HG03039 (cell line): Measurements from ENCODE around the gene CHFR.
"Not testable (repeated sequence)": the region's sequence is repeated elsewhere in the genome, so short reads cannot be mapped to it uniquely, and the experiment has no call there.

Source experiments
- ATAC-seq: cut with Tn5 transposase; IDR thresholded peaks from one replicate; pipeline ENCODE4 v1.9.1; 2021; ENCODE audit warnings: mild to moderate bottlenecking, moderate library complexity; ENCODE audit not compliant: unreplicated experiment

CHFR gene

GRCh38 chr12:132887513-132888351 lies at the start of gene CHFR:
Gene CHFR, minus strand, starts transcription at chr12:132887605. Its CDS starts 277 bp downstream, at chr12:132887328.
- peak; percentile 96 for ATAC-seq

GRCh38 chr12:132936921-132937320 lies 49.5 kb upstream of the CHFR start:
- ATAC-seq, result not testable (repeated sequence)

- no peak for ATAC-seq
Observed at GRCh38 chr12:132936163-132936562, 48.8 kb upstream of the CHFR start.

GRCh38 chr12:132926415-132926833 lies 39.0 kb upstream of the CHFR start:
- no peak for ATAC-seq

- no peak for ATAC-seq
Observed at GRCh38 chr12:132925597-132926414, 38.4 kb upstream of the CHFR start.

GRCh38 chr12:132924356-132924755 lies 37.0 kb upstream of the CHFR start:
- no peak for ATAC-seq

GRCh38 chr12:132923356-132923909 lies 36.0 kb upstream of the CHFR start:
- no peak for ATAC-seq

- ATAC-seq, result no peak
Observed at GRCh38 chr12:132922676-132923075, 35.3 kb upstream of the CHFR start.

- ATAC-seq, result no peak
Observed at GRCh38 chr12:132921685-132922084, 34.3 kb upstream of the CHFR start.

- no peak for ATAC-seq
Observed at GRCh38 chr12:132918680-132919079, 31.3 kb upstream of the CHFR start.

GRCh38 chr12:132909030-132909368 lies 21.6 kb upstream of the CHFR start:
- no peak for ATAC-seq

GRCh38 chr12:132908145-132909029 lies 21.0 kb upstream of the CHFR start:
- peak; percentile 90 for ATAC-seq

GRCh38 chr12:132907789-132908144 lies 20.4 kb upstream of the CHFR start:
- ATAC-seq, result not testable (repeated sequence)

GRCh38 chr12:132907216-132907615 lies 19.8 kb upstream of the CHFR start:
- no peak for ATAC-seq

GRCh38 chr12:132904718-132905328 lies 17.4 kb upstream of the CHFR start:
- no peak for ATAC-seq

- no peak for ATAC-seq
Observed at GRCh38 chr12:132899033-132899432, 11.6 kb upstream of the CHFR start.

- ATAC-seq, result no peak
Observed at GRCh38 chr12:132888852-132889251, 1.4 kb upstream of the CHFR start.

GRCh38 chr12:132886529-132887477 lies 602 bp downstream of the CHFR start:
- ATAC-seq, result peak; percentile 21

GRCh38 chr12:132881818-132882217 lies 5.6 kb downstream of the CHFR start:
- ATAC-seq, result no peak
